Measurements from ENCODE around the gene LHX4.

Gene LHX4

DNA sequence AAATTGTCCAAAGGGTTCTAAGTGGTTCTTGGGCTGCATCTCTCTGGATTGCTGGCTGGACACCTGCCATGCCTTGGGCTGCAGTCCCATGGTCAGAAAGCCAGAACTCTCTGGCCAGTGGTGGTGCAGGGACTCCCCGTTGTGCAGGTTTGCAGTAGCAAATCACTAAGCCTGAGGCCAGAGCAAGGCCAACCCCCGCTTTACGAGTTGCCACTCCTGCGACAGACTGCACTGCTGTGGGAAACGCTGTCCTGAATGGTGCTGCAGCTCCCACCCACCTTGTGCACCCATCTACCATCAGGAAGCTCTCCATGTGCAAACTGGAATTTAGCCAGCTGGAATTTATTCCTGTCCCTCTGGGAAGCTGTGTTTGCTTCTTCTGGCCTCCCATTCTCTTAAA lies 45.7 kb downstream of the LHX4 start:
- DNase-seq, result no peak

DNA sequence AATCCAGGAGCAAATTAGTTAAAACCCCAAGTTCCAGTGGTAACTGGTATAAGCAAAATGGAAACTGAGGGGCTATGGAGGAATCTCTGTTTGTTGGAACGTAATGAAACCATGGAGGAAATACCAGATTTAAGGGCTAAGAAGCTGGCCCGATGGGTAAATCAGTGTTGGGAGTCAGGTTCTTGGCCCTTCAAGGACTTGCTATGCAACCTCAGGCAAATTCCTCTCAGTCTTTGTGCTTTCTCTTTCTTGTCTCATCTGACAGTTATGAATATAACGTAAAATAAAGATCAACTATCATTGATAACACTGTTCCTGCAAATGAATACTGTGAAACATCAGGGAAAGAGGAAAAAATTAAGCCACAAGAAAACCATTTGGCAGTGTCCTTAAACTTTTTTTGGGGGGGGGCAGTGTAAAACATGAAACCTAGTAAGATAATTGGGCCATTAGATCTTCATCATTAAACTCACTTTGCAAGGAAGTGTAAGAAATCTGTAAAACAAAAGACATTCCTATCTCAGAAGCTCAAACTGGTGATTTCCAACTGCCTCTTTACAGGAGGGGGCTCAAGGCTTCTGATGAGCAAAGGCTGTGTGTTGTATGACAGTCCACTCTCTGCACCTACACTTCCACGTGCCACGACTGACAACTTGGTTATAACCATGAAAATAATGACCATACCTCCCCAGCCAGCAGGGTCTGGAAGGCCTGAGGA lies 47.6 kb downstream of the LHX4 start:
- no peak for DNase-seq

DNA sequence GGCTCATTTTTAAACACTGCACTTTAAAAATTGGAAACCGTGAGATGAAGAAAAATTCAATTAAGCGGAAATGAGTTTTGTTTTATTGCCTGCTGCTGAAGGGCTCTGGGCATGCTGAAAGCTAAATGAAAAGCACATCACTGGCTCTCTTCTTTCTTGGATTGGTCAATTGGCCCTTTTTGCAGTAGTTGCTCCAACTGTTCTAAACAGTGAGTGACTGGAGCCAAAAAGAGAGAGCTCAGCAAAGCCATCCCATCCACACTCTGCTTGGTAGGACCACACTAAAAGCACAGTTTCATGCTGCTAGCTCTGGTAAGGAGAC lies 48.1 kb downstream of the LHX4 start:
- no peak for DNase-seq

- no peak for DNase-seq
Observed at GRCh38 chr1:180278596-180279395, 48.7 kb downstream of the LHX4 start.

DNA sequence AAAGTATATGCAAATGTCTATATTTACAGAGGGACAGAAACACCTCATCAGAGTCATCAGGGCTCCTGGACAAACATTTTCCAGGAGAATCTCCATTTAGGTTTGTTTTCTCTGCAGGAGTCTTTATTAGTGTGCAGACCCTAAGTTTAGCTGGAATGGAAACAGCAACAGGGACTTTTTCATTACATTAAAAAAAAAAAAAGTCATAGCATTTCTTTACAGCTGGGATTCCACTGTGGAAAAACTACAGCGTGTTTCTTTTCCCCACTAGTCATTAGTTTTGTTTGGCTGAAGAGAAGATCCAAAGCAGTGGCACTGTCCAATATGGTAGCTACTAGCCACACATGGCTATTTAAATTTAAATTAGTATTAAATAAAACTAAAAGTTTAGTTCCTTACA lies 49.6 kb downstream of the LHX4 start:
- DNase-seq, result no peak

GRCh38 chr1:180280617-180281016 lies 50.6 kb downstream of the LHX4 start:
- DNase-seq, result no peak

- DNase-seq, result no peak
Observed at GRCh38 chr1:180281490-180281889, 51.4 kb downstream of the LHX4 start.

DNA sequence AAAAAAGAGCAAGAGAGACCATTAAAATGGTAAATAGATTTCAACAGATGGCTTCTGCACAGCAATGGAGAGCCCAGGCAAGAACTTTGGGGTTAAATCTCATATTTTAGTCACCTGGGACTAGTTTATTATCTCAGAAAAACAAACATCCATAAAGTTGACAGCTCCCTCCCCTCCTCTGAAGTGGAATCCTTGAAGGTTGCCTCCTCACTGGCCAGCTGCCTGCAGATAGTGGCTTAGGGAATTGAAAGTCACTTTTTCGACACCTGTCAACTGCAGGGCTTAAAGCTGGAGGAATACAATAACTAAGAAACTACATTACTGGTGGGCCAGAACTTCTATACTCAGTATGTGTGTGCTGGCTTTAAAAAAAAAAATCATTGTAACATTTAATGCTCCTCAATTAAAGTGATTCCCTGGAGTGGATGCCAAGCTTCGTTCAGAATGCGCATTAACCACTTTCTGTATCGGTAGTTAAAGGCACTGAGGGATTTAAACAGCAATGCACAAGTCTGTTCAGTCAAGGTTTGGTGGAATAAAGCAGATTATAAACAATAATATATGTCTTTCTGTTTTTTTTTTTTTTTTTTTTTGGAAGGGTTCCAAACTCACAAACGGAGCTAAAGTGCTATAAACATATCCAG lies 52.5 kb downstream of the LHX4 start:
- no peak for DNase-seq

DNA sequence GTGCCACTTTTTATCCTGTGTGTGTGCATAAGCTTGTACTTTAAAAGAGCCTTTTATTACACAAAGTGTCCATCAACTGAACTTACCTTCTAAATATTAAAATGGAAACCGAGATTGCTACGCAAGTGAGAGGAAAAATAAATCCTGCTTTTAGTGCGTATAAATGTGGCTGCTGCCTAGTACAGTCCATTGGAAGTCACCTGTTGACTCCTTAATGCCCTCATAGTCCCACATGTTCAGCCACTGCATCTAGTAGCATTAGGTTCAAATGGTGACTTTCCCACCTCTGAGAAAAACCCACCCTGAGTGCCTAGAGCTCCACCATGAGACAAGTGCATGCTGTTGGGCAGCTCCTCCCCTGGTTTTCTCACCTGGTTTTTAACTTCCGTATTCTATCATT lies 53.0 kb downstream of the LHX4 start:
- DNase-seq, result no peak

DNA sequence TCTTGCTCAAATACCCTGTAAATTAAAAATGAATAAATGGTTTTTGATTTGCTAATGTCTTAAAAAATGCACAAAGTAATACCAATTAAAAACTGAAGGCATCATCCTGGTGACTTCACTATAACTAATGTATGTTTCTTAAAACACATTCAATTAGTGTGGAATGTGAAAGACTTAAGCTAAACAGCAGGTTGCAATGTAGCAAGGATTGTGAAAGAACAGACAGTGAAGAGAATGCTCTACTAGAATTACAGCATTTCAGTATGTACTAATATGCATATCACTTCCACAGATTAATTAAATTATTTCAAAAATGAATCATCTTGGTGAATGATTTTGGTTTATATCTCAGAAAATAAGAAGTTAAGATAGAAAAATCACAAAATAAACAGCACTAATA lies 56.4 kb downstream of the LHX4 start:
- DNase-seq, result no peak

- DNase-seq, result no peak
Observed at GRCh38 chr1:180287988-180288705, 58.1 kb downstream of the LHX4 start.

DNA sequence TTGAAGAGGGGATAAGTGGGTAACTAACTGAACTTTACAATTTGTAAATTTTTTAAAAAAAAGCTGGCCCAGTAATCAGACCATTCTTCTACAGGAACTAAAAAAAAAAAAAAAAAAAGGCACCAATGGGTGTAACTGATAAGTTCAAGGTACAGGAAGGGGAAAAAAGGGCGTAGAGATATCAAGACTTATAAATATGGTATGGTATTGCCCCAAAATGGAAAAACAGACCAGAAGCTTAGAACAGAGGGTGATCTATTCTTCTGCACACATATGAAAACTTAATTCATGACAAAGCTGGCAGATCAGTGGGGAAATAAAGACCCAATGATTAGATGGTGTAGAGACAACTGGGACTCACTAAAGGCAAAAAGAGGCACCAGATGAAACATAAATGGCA lies 58.9 kb downstream of the LHX4 start:
- DNase-seq, result no peak

- no peak for DNase-seq
Observed at GRCh38 chr1:180290265-180291001, 60.4 kb downstream of the LHX4 start.

GRCh38 chr1:180291004-180291403 lies 60.9 kb downstream of the LHX4 start:
- no peak for DNase-seq

DNA sequence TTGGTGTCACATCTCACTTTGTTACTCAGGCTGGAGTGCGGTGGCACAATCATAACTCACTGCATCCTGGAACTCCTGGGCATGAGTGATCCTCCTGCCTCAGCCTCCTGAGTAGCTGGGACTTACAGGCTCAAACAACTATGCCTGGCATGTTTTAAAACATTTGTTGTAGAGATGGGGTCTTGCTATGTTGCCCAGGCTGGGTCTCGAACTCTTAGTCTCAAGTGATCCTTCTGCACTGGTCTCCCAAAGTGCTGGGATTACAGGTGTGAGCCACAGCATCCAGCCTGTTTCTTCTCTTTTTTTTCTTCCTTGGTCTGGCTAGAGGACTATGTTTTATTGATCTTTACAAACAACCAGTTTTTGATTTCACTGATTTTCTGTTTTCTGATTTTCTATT lies 64.6 kb downstream of the LHX4 start:
- no peak for DNase-seq

DNA sequence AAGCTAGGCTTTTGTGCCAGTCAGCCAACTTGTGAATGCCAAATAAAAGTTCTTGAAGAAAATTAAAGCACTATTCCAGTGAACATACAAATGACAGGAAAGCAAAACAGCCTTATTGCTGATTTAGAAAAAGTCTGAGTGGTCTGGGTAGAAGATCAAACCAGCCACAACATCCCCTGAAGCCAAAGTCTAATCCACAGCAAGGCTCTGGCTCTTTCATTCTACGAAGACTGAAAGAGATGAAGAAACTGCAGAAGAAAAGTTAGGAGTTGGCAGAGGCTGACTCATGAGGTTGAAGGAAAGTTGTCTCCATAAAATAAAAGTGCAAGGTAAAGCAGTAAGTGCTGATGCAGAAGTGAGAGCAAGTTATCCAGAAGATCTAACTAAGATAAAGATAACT lies 65.9 kb downstream of the LHX4 start:
- no peak for DNase-seq

DNA sequence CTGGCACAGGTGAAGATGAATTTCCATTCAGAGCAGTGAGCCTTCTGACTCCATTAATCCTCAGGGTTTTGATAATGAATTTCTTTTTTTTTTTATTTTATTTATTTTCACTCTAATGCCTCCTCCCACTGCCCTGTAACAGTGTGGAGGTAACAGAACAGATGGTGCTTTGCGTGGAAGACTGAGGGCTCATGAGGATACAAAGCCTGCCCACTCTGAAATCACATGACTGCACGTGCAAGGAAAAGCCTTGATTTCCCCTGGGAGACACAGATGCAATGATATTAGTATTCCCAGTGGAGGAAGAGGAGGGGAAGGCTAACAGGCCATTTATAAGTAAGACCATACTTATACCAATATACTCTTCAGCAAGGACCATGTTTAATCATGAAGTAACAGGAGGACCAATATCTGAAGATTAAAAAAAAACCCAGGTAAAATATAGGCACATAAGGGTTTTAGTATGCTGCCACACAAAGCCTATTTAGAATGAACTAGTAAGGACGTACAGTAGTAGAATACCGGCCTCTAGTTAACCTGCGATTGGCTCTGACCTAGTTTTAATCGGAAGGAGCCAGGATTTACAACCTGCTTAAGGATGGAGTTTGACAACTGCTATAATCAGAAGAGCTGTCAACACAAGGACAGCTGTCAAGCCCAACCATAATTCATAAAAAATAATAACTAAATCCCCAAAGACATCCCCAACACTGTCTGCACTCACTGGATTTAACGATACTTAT lies 69.6 kb downstream of the LHX4 start:
- no peak for DNase-seq

- no peak for DNase-seq
Observed at GRCh38 chr1:180301135-180301742, 71.2 kb downstream of the LHX4 start.

DNA sequence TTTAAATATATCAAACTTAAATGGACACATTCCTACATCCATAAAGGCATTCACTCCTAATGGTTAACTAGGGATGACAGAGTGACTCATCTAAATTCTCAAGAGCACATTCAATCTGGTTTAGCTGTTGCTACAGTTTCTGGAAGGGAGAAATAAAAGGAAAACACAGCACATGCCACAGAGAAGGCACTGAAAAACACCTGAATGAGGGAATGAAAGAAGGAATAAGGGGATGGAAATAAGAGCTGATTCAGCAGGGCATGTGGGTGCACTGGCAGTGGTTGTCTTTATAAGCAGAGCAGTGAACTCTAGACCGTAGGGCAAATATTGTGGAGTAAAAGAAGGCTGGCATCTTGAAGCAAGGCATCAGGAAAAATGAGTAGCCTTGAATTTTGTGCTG lies 79.3 kb downstream of the LHX4 start:
- DNase-seq, result no peak

GRCh38 chr1:180310095-180310494 lies 80.0 kb downstream of the LHX4 start:
- no peak for DNase-seq

DNA sequence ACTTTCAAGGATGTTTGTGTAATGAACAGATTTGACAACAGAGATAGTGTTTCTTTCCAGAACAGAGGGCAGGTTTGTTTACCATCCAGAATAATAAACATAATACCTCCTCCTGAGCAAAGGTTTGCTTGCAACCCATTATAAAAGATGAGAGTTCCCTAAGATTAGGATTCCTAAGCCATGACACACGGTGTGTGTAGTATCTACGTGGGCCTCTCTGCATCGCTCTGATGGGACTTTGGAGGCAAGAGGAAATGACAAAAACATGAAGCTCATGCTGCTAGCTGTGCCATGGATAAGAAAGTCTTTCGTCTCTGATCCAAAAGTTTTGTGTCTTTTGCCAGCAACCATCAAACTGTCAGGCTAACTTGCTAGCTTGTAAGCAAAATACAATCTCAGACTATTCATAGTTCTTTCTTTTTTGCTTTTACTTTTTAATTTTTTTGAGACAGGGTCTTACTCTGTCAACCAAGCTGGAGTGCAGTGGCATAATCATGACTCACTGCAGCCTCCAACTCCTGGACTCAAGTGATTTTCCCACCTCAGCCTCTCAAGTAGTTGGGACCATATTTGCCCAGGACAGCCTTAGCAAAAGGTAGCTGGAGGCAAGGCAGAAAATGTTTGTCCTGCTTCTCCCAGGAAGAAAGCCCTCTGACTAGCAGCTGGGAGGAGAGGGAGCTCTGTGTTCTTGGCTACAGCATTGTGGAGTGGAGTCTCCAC lies 81.1 kb downstream of the LHX4 start:
- no peak for DNase-seq

Data from stimulated activated naive CD4-positive, alpha-beta T cell (primary cell).